ENCODE data around the gene TSHB.

- TF ChIP-seq, protein P1, sequence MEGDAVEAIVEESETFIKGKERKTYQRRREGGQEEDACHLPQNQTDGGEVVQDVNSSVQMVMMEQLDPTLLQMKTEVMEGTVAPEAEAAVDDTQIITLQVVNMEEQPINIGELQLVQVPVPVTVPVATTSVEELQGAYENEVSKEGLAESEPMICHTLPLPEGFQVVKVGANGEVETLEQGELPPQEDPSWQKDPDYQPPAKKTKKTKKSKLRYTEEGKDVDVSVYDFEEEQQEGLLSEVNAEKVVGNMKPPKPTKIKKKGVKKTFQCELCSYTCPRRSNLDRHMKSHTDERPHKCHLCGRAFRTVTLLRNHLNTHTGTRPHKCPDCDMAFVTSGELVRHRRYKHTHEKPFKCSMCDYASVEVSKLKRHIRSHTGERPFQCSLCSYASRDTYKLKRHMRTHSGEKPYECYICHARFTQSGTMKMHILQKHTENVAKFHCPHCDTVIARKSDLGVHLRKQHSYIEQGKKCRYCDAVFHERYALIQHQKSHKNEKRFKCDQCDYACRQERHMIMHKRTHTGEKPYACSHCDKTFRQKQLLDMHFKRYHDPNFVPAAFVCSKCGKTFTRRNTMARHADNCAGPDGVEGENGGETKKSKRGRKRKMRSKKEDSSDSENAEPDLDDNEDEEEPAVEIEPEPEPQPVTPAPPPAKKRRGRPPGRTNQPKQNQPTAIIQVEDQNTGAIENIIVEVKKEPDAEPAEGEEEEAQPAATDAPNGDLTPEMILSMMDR (IDR thresholded peaks at IDR 0.05; ENCODE audit: low read depth, low read length, poor library complexity, severe bottlenecking), result no peak
- TF ChIP-seq EZH2phosphoT487 (IDR thresholded peaks at IDR 0.05; ENCODE audit: borderline replicate concordance, low read length), result no peak
Measured at GRCh38 chr1:115059316-115059715, 29.7 kb downstream of the TSHB start.

All from DOHH2 (cell line).